SU-DHL-6 (cell line): ENCODE data around the gene CNGA3.

Experiments used
- CTCF ChIP-seq: fragments of 200-600 bp; sonication (generic); IDR thresholded peaks from one replicate; pipeline ENCODE4 v1.5.1; 2017; ENCODE audit warnings: antibody characterized with exemption, mild to moderate bottlenecking, low read length, moderate library complexity; ENCODE audit not compliant: insufficient read depth, poor library complexity, severe bottlenecking
- EZH2phosphoT487 ChIP-seq: fragments of 200-600 bp; sonication (generic), shearing (Covaris generic); conservative IDR thresholded peaks from 2 replicates; pipeline ENCODE4 v1.6.1; 2018; ENCODE audit warnings: mild to moderate bottlenecking, antibody characterized with exemption, low read length, moderate library complexity, mixed read lengths

GRCh38 chr2:98333922-98334321, 12.3 kb upstream of the CNGA3 start:
- TF ChIP-seq CTCF (no peak), EZH2phosphoT487 (no peak)
